Forelimb muscle (tissue), 1 donor: ENCODE measurements around the gene GRK5. TPM values are rescaled to one million over a fixed set of nuclear protein-coding genes. Genes with fewer than 3 reads are reported as not detected.
"Not testable (repeated sequence)": the region's sequence is repeated elsewhere in the genome, so short reads cannot be mapped to it uniquely, and the experiment has no call there.

ENCODE experiments used
- DNase-seq: peaks from one replicate; pipeline ENCODE4 v3.0.0-alpha.2; 2013; ENCODE audit warnings: low read depth
- polyA plus RNA-seq: library from polyadenylated mRNA; unstranded; fragments of 120-200 nt; gene quantifications from one replicate; pipeline ENCODE4 v1.2.1, GENCODE V29; 2013; ENCODE audit not compliant: insufficient read length

The GRK5 gene
- 20.9 TPM for polyA plus RNA-seq

DNA sequence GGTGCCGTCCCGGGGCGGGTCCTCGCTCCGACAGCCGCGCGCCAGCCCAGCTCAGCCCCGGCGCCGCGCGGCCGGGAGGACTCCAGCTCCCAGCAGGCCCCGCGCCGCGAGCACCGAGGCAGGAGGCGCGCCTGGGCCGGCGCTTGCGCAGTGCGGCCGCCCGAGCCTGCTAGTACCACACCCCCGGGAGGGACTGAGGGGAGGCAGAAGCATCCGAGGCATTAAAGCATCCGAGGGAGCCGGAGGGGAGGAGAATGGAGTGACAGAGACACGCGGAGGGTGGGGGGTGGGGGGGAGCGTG, at the start of gene GRK5:
Gene GRK5, plus strand, starts transcription at position 206 of the 301 bp plus-strand sequence. CDS start 347 bp downstream, outside the sequence.
- peak; percentile 95 for DNase-seq

DNA sequence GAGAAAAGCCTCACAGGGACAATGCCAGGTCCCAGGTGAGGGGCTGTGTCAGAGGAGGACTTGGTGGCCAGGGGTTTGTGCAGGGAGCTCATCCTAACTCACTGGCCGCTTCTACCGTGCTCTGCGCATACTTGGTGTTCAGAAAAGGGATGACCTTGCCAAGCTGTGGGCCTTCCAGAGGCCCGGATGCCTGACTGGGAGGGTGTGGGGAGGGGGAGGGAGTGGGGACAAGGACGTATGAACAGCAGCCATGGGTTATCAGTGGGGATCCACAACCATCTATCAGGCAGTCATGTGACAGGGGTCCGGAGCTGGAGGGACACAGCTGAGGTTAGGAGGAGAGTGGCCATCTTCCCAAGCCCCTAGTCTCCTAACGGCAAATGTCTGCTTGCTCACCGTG, 48.0 kb upstream of the GRK5 start:
- DNase-seq: no peak

DNA sequence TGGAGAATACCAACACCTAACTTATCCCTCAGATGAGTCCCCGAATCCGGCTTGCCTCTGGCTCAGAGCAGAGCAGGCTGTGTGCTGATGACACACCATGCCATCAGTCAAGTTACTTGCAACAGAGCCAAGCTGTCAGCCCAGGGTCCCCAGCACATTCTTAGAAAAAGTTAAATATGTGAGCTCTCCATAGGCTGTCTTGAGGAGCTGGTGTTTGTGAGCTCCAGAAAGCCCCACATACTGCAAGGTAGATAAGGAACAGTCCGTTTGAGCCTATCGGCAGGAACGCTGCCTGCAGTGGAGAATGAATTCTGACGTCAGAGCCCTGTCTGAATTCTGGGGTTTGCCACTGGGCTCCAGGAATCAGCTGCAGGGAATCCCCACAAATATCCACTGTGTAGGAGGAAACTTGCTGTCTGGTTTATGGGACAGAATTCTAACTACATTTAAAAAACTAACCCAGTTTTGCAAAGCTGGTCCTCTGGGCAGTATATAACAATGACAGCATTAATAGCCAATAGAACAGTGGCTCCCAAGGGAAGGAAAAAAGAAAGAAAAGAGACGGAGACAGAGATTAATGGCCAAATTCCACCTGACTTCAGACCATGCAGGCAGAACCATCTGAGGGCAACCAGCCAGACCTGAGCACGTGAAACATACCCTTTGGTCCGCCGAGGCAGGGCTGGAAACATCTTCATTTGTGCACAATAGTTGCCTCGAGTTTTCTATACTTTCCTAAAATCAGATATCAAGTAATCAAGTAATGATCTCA, 45.5 kb upstream of the GRK5 start:
- DNase-seq: no peak

DNA sequence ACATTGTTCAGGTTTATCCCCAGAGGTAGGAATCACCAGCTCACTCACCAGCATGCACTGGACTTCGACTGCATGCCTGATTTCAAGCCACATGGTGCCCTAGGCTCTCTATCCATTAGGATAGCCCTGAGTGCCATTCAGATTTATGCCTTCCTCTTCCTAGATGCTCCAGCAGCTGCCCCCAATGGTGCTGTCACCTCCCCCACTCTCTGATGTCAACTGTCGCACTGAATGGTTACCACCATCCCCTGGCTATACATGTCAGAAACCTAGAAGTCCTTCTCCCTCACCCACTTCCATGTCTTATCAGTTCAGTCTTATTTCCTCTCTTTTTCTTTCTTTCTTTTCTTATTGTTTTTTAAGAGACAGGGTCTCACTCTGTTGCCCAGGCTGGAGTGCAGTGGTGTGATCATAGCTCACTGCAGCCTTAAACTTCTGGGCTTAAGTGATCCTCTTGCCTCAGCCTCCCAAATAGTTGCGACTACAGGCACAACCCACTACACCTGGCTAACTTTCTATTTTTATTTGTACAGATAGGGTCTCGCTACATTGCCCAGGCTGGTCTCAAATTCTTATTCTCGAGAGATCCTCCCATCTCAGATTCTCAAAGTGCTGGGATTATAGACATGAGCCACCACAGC, 44.8 kb upstream of the GRK5 start:
- DNase-seq: no peak

DNA sequence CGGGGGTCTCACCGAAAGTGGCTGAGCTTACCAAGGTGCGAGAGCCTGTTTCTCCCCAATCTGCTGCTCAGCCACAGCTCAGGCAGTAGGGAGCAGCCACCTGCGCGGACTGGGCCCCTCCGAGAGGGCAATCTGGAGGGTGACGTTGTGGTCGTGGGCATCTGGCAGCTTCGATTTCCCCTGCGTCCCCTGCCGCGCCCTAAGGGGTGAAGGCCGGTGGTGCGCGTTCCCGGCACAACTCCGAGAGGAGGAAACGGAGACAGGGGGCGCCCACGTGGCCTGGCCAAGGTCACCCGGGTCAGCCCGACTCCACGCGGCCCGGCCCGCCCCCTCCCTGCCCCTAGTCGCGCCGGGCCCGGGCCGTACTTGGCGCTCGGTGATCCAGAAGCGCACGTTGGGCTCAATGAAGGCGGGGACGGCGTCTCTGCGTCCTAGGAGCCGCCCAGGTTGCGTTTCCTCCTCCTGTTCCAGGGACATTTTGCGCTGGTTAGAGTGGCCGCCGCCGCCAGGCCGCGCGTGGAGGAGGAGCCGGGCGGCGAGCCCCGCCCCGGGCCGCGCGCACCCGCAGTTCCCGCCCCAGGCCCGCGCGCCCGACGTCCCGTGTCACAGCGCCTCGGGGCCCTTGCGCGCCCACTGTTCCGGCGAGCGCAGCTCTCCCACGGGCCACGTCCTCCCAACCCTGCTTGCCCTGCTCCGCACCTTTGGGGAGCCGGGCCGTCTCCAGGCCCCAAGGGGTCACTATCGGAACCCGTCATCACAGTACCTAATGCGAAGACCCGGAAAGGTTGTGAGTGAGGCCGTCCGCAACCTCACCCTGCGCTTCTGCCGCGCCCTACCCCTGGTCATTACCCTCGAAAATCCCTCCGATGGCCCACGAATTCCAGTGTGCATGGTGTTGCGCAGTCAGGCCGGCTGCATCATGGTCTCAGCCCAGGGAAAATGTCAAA, 41.9 kb upstream of the GRK5 start, which contains the start of gene SFXN4:
Gene SFXN4, minus strand, starts transcription at position 544 of the 947 bp plus-strand sequence. Its CDS starts 67 bp downstream, at position 477.
- DNase-seq: no peak

DNA sequence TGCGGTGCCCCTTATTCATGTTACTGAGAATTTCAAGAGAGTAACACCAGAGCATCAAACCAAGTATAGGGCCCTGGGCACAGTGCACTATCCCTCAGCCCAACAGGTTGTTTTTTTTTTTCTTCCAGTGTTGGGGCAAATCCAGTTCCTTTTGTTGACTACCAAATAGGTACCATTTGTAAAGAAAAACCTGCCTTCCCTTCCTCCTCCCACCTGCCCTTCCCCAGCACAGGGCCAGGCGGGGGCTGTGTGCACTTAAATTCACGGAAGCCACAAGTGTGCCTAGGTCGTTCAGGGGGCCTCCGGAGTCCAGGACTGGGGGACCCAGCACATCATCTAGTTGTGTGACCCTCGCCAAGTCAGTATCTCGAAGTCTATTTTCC, 41.3 kb upstream of the GRK5 start:
- DNase-seq: no peak

DNA sequence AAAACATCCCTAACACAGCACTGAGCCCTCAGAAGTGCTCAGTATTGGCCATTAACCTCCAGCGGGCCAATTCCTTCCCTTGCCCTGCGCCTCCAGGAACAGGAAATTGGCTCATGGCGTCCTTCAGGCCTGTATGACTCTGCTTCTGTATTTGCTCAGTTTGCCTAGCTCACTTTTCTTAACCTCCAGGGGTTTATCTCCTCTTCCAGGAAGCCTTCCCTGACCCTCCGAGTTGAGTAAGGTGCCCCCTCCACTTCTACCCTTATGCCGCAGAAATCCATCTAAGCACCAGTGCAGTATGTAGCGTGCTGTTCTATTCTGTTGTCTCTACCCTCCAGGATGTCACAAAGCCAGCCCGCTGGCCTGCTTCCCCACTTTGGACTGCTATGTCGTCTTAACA, 40.8 kb upstream of the GRK5 start:
- DNase-seq: no peak

DNA sequence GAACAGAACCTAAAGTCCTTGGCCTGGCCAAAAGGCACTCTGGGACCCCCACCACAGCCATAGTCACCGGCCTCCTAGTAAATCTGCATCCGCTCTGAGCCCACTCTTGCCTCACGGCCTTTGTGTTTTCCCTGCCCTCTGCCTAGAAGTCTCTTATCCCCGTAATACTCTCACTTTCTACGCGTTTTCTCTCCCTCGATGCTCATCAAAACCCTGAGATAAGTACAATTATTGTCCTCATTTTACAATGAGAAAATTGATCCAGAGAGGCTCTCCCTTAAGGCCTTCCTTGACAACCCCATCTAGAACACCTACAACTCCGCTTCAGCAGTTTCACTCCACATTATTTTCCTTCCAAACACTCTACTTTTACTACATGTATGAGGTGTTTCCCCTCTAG, 40.3 kb upstream of the GRK5 start:
- DNase-seq: no peak

DNA sequence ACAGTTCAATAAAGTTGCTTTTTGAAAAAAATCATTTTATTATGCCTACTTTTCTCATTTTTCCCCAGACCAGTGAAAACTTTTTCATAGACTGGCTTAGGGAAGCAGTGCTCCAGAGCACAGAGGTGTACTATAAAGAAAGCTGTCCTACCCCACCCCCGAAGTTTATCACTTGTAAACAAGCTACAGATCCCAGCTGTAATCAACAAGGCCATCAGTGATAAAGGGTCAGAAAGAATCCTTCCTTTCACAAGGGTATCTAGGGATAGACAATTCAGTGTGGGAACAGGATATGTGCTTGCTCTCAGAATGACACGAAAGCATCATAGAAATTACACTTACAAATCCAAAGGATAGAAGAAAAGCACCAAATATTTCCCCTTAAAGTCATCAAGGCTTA, 33.3 kb upstream of the GRK5 start:
- DNase-seq: no peak

DNA sequence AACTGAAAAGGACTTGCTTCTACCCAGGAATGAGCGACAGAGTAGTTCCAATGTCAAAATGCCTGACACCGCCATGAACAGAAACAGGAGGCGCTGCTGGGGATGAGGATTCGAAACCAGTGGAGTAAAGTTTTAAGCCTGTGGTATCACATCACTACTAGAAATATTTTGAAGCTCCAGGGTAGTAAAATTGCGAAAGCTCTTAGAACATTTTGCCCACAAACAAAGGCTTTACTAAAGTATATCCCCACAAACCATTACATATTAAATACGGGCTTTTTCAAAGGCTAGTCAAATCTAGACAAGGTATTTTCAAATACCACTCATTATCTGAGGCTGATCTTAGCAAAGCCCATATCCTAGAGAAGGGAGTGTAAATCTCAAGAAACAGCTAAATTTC, 31.2 kb upstream of the GRK5 start:
- DNase-seq: no peak

DNA sequence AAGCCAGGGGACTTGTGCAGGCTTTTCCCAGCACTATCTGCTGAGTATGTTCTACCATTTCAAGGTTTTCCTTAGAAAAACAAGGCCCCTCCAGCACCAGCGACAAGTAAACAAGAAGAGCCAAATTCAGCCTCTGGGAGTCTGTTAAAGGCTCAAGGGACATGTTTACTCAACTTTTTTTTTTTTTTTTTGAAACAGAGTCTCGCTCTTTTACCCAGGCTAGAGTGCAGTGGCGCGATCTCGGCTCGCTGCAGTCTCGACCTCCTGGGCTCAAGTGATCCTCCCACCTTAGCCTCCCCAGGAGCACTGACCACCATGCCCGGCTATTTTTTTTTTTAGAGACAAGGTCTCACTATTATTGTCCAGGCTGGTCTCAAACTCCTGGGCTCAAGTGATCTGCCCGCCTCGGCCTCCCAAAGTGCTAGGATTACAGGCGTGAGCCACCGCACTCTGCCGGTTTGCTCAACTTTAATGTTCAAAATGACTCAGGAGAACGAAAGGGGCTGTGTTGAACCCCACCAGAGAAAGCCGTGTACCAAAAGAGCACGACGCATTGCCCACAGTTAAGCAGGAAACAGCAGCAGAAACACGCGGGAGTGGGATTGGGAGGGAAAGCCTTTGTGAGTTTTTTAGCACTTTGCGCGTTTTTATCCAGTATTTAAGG, 29.5 kb upstream of the GRK5 start:
- no peak for DNase-seq

DNA sequence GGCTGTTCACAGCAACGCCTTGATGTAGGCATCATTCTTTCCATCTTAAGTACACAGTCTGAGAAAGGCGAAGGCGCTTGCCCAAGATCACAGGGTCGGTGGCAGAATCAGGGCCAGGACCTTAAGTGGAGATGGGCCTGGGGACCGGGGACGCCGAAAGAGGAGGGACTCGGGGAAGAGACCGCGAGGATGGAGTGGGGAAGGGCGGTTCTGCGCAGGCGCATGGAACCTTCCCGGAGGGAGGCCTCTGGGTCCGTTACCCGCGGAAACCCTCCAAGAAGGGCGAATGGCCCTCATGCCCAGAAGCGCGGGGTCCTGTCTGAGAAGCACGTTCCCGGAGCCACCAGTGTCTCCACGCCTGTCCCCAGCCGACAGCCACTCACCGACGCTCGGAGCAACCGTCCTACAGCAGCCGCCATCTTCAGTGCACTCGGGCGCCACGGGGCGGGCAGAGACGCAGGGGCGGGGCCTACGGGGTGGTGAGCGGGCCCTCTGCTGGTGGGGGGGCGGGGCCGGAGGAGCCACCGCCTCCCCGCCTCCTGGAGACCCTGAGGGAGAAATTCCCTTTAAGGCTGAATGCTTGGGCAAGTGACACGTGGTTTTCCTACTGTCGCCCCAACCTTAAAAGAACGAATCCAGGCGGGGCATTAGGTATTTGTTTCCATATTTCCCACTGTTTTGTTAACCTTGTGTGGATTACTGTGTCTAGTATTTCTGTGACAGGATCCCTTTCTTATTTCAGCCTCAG, 28.8 kb upstream of the GRK5 start, which contains the start of gene PRDX3:
Gene PRDX3, minus strand, starts transcription at position 441 of the 748 bp plus-strand sequence. Its CDS starts 22 bp downstream, at position 419.
- peak; percentile 51 for DNase-seq

DNA sequence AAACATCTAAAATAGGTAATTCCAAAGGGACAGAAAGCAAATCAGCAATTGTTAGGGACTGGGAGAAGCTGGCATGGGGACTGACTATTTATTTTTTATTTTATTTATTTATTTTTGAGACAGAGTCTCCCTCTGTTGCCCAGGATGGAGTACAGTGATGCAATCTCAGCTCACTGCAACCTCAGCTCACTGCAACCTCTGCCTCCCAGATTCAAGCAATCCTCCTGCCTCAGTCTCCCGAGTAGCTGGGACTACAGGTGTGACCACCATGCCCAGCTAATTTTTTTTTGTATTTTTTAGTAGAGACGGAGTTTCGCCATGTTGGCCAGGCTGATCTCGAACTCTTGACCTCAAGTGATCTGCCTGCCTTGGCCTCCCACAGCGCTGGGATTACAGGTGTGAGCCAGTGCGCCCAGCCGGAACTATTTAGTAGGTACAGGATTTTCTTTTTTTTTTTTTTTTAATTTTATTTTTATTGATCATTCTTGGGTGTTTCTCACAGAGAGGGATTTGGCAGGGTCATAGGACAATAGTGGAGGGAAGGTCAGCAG, 26.4 kb upstream of the GRK5 start:
- DNase-seq: not testable (repeated sequence)

DNA sequence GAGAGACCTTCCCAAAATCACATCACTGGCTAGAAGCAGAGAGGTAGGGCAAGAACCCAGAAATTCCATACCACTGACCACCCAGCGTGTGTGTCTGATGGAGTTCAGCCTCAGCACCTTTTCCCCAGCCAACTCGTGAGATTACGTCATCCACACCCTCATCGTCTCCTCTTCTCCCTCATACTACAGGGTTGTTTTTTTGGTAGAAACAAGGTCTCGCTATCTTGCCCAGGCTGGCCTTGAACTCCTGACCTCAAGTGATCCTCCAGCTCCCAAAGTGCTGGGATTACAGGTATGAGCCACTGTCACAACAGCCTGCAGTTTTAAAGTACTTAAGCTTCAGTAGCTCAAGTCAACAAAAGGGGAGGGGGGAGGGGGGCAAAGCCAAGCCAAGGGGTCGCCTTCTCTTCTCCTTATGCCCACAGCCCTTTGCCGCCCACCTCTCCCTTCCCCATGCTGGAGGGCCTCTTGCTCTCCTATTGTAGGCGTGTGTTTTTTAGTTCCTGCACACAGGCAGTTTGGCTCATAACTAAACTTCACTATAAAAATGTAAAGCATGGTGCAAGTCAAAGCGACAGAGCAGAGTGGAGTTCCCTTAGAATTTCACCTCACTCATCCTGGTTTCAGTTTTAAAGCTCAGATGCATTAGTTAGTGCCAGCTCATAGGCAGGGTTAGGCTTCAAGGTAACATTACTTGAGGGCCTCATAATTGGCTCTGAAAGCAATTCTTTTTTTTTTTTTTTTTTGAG, 23.5 kb upstream of the GRK5 start:
- DNase-seq: no peak

DNA sequence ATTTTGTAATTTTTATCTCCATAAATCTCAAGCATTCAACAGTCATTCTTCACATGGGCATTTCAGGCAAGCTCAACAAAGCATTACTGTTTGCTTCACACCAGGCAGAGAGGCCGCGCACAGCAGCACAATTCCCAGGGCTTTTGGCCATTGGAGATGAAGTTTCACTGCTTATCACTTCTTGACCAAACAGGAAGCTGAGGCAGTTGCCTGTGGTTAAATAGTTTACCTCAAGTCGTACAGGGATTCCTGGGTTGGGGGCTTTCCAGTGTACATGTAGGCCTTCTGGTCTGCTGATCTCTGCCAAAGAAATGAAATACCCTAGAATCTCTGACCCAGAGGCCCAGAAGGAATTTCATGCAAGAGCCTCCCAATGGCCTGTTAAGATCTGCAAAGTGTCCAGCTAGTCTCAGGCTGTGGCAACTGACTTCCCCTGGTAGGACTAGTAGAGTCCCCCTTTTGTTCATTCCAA, 17.5 kb upstream of the GRK5 start:
- DNase-seq: no peak

DNA sequence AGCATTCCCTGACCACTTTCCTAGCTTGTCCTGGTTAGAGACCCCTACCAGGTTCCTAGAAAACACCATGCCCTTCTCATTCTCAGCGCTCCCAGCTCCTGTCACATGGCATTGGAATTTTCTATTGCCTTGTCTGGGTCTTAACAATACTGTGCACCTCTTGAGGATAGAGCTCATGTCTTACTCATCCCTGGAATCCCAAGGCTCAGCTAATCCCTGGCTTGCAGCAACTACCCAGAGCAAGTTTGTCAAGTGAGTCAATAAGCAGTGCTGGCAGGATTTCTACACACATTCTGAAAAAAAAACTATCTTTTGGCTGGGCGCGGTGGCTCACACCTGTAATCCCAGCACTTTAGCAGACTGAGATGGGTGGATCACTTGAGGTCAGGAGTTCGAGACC, 17.0 kb upstream of the GRK5 start:
- no peak for DNase-seq

DNA sequence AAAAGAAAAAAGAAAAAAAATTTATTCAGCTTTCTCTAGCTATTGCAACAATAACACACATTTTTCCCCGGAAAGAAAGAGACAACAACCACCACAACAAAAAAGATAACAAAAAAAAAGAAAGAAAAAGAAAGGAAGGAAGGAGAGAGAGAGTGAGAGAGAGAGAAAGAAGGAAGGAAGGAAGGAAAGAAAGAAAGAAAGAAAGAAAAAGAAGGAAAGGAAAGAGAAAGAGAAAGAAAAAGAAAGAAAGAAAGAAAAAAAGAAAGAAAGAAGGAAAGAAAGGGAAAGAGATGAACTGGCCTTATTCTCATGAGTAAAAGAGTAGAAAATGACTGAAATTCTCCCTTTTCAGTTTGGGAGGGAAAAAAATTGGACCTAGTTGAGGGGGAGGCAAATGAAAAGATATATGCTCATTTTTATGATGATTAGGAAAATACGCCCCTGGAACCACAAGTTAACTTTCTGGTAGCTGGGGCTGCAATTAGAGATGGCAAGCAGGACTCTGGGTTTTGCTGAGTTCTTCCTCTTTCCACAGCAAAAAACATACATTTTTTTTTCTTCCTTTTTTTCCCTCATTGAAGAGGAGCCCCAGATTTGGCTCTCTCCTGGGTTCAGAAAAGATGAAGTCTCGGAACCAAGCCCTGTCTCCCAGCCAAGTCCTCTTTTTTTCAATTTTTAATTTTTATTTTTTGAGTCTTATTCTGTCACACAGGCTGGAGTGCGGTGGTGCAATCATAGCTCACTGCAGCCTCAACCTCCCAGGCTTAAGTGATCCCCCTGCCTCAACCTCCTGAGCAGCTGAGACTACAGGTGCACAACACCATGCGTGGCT, 16.2 kb upstream of the GRK5 start:
- no peak for DNase-seq

DNA sequence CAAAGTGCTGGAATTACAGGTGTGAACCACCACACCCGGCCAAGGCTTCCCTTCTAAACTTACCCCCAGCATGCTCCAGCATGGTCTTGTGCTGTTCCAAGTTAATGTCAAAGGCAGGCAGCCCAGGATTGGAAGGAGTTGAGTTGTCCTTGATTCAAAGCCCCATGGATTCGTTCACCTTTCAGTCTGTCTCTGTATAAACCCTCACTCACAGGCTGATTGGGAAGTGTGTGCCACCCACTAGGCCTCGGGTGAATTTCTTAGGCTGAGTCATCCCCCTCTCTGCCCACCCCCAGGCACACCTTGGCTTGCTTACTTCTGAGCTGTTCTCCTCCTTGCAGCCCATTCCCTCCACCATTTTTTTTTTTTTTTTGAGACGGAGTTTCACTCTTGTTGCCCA, 15.5 kb upstream of the GRK5 start:
- DNase-seq: no peak

DNA sequence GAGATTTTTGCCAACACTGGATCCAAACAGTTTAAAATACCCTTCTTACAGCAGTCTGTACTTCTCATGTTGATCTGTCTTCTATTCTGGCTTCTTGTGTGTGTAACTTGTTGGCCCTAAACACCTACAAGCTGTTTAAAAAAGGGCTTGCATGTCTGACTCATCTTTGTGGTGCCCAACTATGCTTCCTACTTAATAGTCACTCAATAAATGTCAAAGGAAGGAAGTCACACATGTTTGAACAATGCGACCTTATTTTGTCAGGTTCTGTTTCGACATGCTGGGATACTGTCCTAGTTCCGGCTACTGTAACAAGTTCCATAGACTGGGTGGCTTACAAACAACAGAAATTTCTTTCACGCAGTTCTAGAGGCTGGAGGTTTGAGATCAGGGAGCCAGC, 9.4 kb upstream of the GRK5 start:
- DNase-seq: no peak
